ENCODE results near the gene RBBP6. TPM values are rescaled to one million over a fixed set of nuclear protein-coding genes. Genes with fewer than 3 reads are reported as not detected.

RBBP6 gene
- polyA plus RNA-seq, 1 donor: 61.8 TPM

GRCh38 chr16:24507959-24508480 is 31.3 kb upstream of the RBBP6 start:
- WGBS (ENCODE audit: insufficient coverage, low lambda C conversion rate): no CpG with 5 or more reads among the region's 5 CpGs
- H3K36me3 ChIP-seq (ENCODE audit: control insufficient read depth, insufficient read depth, low read length): no peaks in the 10 kb centered on the region
- no peaks in the 10 kb centered on the region for H3K4me1 ChIP-seq (ENCODE audit: control insufficient read depth, insufficient read depth, low read length)
- no peak overlapping the region for H3K4me3 ChIP-seq (ENCODE audit: low read length)
- no peak for DNase-seq
- no peaks in the 10 kb centered on the region for H3K9me3 ChIP-seq (ENCODE audit: control insufficient read depth, low read depth, low read length)
- peaks cover 3% of the 10 kb centered on the region for H3K27me3 ChIP-seq (ENCODE audit: control insufficient read depth, insufficient read depth, low read length)
- no peak overlapping the region for H3K27ac ChIP-seq (ENCODE audit: low read length)

- WGBS (ENCODE audit: insufficient coverage, low lambda C conversion rate): 100% methylated on average over 1 of the region's 3 CpGs
- H3K4me3 ChIP-seq (ENCODE audit: low read length): no peak overlapping the region
- DNase-seq: no peak
- peaks cover 3% of the 10 kb centered on the region for H3K27me3 ChIP-seq (ENCODE audit: control insufficient read depth, insufficient read depth, low read length)
- no peaks in the 10 kb centered on the region for H3K4me1 ChIP-seq (ENCODE audit: control insufficient read depth, insufficient read depth, low read length)
- H3K27ac ChIP-seq (ENCODE audit: low read length): no peak overlapping the region
- H3K36me3 ChIP-seq (ENCODE audit: control insufficient read depth, insufficient read depth, low read length): no peaks in the 10 kb centered on the region
- H3K9me3 ChIP-seq (ENCODE audit: control insufficient read depth, low read depth, low read length): no peaks in the 10 kb centered on the region
Measured at GRCh38 chr16:24508614-24509013, 30.8 kb upstream of the RBBP6 start.

GRCh38 chr16:24509536-24509935 is 29.8 kb upstream of the RBBP6 start:
- no peaks in the 10 kb centered on the region for H3K9me3 ChIP-seq (ENCODE audit: control insufficient read depth, low read depth, low read length)
- WGBS (ENCODE audit: insufficient coverage, low lambda C conversion rate): no CpG with 5 or more reads among the region's 2 CpGs
- H3K27me3 ChIP-seq (ENCODE audit: control insufficient read depth, insufficient read depth, low read length): peaks cover 3% of the 10 kb centered on the region

GRCh38 chr16:24511174-24511573 is 28.2 kb upstream of the RBBP6 start:
- H3K4me1 ChIP-seq (ENCODE audit: control insufficient read depth, insufficient read depth, low read length): no peaks in the 10 kb centered on the region
- no peak overlapping the region for H3K27ac ChIP-seq (ENCODE audit: low read length)
- H3K4me3 ChIP-seq (ENCODE audit: low read length): no peak overlapping the region
- no peaks in the 10 kb centered on the region for H3K9me3 ChIP-seq (ENCODE audit: control insufficient read depth, low read depth, low read length)
- no peak for DNase-seq
- no peaks in the 10 kb centered on the region for H3K27me3 ChIP-seq (ENCODE audit: control insufficient read depth, insufficient read depth, low read length)
- WGBS (ENCODE audit: insufficient coverage, low lambda C conversion rate): no CpG with 5 or more reads among the region's 1 CpG
- H3K36me3 ChIP-seq (ENCODE audit: control insufficient read depth, insufficient read depth, low read length): no peaks in the 10 kb centered on the region

More at GRCh38 chr16:24509536-24509935, 29.8 kb upstream of the RBBP6 start:
- Histone ChIP-seq H3K27ac (ENCODE audit: low read length) (no peak overlapping the region), H3K36me3 (ENCODE audit: control insufficient read depth, insufficient read depth, low read length) (no peaks in the 10 kb centered on the region), H3K4me3 (ENCODE audit: low read length) (no peak overlapping the region), H3K4me1 (ENCODE audit: control insufficient read depth, insufficient read depth, low read length) (no peaks in the 10 kb centered on the region)
- no peak for DNase-seq

- Histone ChIP-seq H3K36me3 (ENCODE audit: control insufficient read depth, insufficient read depth, low read length) (no peaks in the 10 kb centered on the region), H3K4me3 (ENCODE audit: low read length) (no peak overlapping the region), H3K4me1 (ENCODE audit: control insufficient read depth, insufficient read depth, low read length) (no peaks in the 10 kb centered on the region), H3K27ac (ENCODE audit: low read length) (no peak overlapping the region), H3K27me3 (ENCODE audit: control insufficient read depth, insufficient read depth, low read length) (no peaks in the 10 kb centered on the region), H3K9me3 (ENCODE audit: control insufficient read depth, low read depth, low read length) (no peaks in the 10 kb centered on the region)
- no peak for DNase-seq
- WGBS (ENCODE audit: insufficient coverage, low lambda C conversion rate): no CpG with 5 or more reads among the region's 5 CpGs
Measured at GRCh38 chr16:24511792-24512191, 27.6 kb upstream of the RBBP6 start.

- no peak for DNase-seq
- Histone ChIP-seq H3K4me3 (ENCODE audit: low read length) (no peak overlapping the region), H3K9me3 (ENCODE audit: control insufficient read depth, low read depth, low read length) (no peaks in the 10 kb centered on the region), H3K36me3 (ENCODE audit: control insufficient read depth, insufficient read depth, low read length) (no peaks in the 10 kb centered on the region), H3K27me3 (ENCODE audit: control insufficient read depth, insufficient read depth, low read length) (no peaks in the 10 kb centered on the region), H3K4me1 (ENCODE audit: control insufficient read depth, insufficient read depth, low read length) (no peaks in the 10 kb centered on the region), H3K27ac (ENCODE audit: low read length) (no peak overlapping the region)
- WGBS (ENCODE audit: insufficient coverage, low lambda C conversion rate): no CpG with 5 or more reads among the region's 2 CpGs
Measured at GRCh38 chr16:24514096-24514495, 25.3 kb upstream of the RBBP6 start.

GRCh38 chr16:24515186-24515585 is 24.2 kb upstream of the RBBP6 start:
- Histone ChIP-seq H3K27me3 (ENCODE audit: control insufficient read depth, insufficient read depth, low read length) (no peaks in the 10 kb centered on the region), H3K27ac (ENCODE audit: low read length) (no peak overlapping the region), H3K9me3 (ENCODE audit: control insufficient read depth, low read depth, low read length) (no peaks in the 10 kb centered on the region), H3K36me3 (ENCODE audit: control insufficient read depth, insufficient read depth, low read length) (no peaks in the 10 kb centered on the region), H3K4me3 (ENCODE audit: low read length) (no peak overlapping the region), H3K4me1 (ENCODE audit: control insufficient read depth, insufficient read depth, low read length) (no peaks in the 10 kb centered on the region)
- WGBS (ENCODE audit: insufficient coverage, low lambda C conversion rate): no CpG with 5 or more reads among the region's 5 CpGs
- no peak for DNase-seq

GRCh38 chr16:24516900-24517669 is 22.3 kb upstream of the RBBP6 start:
- peak; percentile 63 to 71 for DNase-seq
- WGBS (ENCODE audit: insufficient coverage, low lambda C conversion rate): 0% methylated on average over 1 of the region's 20 CpGs
- no peak overlapping the region for H3K27ac ChIP-seq (ENCODE audit: low read length)
- H3K36me3 ChIP-seq (ENCODE audit: control insufficient read depth, insufficient read depth, low read length): no peaks in the 10 kb centered on the region
- no peaks in the 10 kb centered on the region for H3K9me3 ChIP-seq (ENCODE audit: control insufficient read depth, low read depth, low read length)
- H3K27me3 ChIP-seq (ENCODE audit: control insufficient read depth, insufficient read depth, low read length): no peaks in the 10 kb centered on the region
- no peak overlapping the region for H3K4me3 ChIP-seq (ENCODE audit: low read length)
- no peaks in the 10 kb centered on the region for H3K4me1 ChIP-seq (ENCODE audit: control insufficient read depth, insufficient read depth, low read length)

- Histone ChIP-seq H3K27me3 (ENCODE audit: control insufficient read depth, insufficient read depth, low read length) (peaks cover 4% of the 10 kb centered on the region), H3K36me3 (ENCODE audit: control insufficient read depth, insufficient read depth, low read length) (no peaks in the 10 kb centered on the region), H3K9me3 (ENCODE audit: control insufficient read depth, low read depth, low read length) (no peaks in the 10 kb centered on the region), H3K27ac (ENCODE audit: low read length) (no peak overlapping the region), H3K4me3 (ENCODE audit: low read length) (no peak overlapping the region), H3K4me1 (ENCODE audit: control insufficient read depth, insufficient read depth, low read length) (no peaks in the 10 kb centered on the region)
- no peak for DNase-seq
Measured at GRCh38 chr16:24518498-24518897, 20.9 kb upstream of the RBBP6 start.

GRCh38 chr16:24520983-24521382 is 18.4 kb upstream of the RBBP6 start:
- WGBS (ENCODE audit: insufficient coverage, low lambda C conversion rate): no CpG with 5 or more reads among the region's 3 CpGs
- Histone ChIP-seq H3K4me3 (ENCODE audit: low read length) (no peak overlapping the region), H3K27me3 (ENCODE audit: control insufficient read depth, insufficient read depth, low read length) (peaks cover 7% of the 10 kb centered on the region), H3K36me3 (ENCODE audit: control insufficient read depth, insufficient read depth, low read length) (no peaks in the 10 kb centered on the region), H3K27ac (ENCODE audit: low read length) (no peak overlapping the region), H3K9me3 (ENCODE audit: control insufficient read depth, low read depth, low read length) (no peaks in the 10 kb centered on the region), H3K4me1 (ENCODE audit: control insufficient read depth, insufficient read depth, low read length) (no peaks in the 10 kb centered on the region)
- DNase-seq: no peak

GRCh38 chr16:24522751-24523150 is 16.6 kb upstream of the RBBP6 start:
- no peaks in the 10 kb centered on the region for H3K4me1 ChIP-seq (ENCODE audit: control insufficient read depth, insufficient read depth, low read length)
- H3K9me3 ChIP-seq (ENCODE audit: control insufficient read depth, low read depth, low read length): no peaks in the 10 kb centered on the region
- H3K27ac ChIP-seq (ENCODE audit: low read length): no peak overlapping the region
- H3K36me3 ChIP-seq (ENCODE audit: control insufficient read depth, insufficient read depth, low read length): no peaks in the 10 kb centered on the region
- no peak overlapping the region for H3K4me3 ChIP-seq (ENCODE audit: low read length)
- DNase-seq: no peak
- WGBS (ENCODE audit: insufficient coverage, low lambda C conversion rate): no CpG with 5 or more reads among the region's 13 CpGs
- peaks cover 7% of the 10 kb centered on the region for H3K27me3 ChIP-seq (ENCODE audit: control insufficient read depth, insufficient read depth, low read length)
